B cell (primary cell): ENCODE results near the gene PRDM15.

ENCODE experiments used
- CTCF ChIP-seq: fragments of 200-600 bp; IDR thresholded peaks from one replicate; pipeline ENCODE4 v1.8.0; 2022; ENCODE audit warnings: antibody characterized with exemption, mild to moderate bottlenecking
- EZH2 ChIP-seq: IDR thresholded peaks from 2 replicates; pipeline ENCODE4 v1.6.1; 2012; ENCODE audit warnings: borderline replicate concordance, low read depth, mild to moderate bottlenecking, moderate library complexity, low read length; ENCODE audit not compliant: insufficient read depth, poor library complexity, severe bottlenecking

GRCh38 chr21:41765973-41766882 is 112.9 kb downstream of the PRDM15 start:
- TF ChIP-seq CTCF = no peak
- TF ChIP-seq EZH2 = no peak
